CD4-positive, alpha-beta T cell treated with Interleukin-15 for 1 hour (primary cell): ENCODE results near the gene NLRP12.
"Not testable (repeated sequence)": the region's sequence is repeated elsewhere in the genome, so short reads cannot be mapped to it uniquely, and the experiment has no call there.

Experiments used
- DNase-seq: peaks from one replicate; pipeline ENCODE4 v3.0.0-alpha.2; 2020

Gene NLRP12

DNA sequence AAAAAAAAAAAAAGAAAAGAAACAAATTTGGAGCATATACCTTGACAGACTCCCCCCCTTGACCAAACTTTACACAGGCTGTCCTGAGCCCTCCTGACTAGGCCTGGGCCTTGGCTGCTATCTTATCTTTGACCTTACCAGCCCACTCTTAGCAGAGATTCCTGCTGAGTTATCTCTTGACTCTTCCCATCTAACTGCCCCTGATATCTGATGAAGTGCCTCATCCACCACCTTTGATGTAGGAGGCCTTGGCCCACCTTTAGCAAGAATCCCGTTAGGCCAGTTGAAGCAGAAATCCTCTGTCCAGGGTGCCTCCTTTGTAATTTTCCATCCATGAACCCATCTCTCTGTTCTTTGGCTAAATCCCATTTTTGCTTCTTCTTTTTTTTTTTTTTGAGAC lies 43.6 kb downstream of the NLRP12 start:
- DNase-seq, result no peak

GRCh38 chr19:53775524-53775923 lies 48.6 kb downstream of the NLRP12 start:
- no peak for DNase-seq

- DNase-seq, result not testable (repeated sequence)
Measured at GRCh38 chr19:53774491-53774890, 49.6 kb downstream of the NLRP12 start.

DNA sequence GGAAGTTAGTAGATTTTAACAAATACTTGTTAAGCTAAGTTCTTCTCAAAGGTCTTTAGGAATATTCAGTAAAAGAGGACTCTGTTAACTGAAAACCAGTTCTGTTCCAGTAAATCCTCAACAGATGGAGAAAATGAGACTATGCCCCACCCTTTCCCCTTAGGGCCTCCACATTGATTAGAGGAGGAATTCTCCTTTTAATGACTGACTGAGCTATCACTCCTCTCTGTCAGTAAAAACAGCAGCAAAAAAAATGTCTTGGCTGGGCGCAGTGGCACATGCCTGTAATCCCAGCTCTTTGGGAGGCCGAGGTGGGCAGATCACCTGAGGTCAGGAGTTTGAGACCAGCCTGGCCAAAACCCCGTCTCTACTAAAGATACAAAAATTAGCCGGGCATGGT lies 50.1 kb downstream of the NLRP12 start:
- no peak for DNase-seq

DNA sequence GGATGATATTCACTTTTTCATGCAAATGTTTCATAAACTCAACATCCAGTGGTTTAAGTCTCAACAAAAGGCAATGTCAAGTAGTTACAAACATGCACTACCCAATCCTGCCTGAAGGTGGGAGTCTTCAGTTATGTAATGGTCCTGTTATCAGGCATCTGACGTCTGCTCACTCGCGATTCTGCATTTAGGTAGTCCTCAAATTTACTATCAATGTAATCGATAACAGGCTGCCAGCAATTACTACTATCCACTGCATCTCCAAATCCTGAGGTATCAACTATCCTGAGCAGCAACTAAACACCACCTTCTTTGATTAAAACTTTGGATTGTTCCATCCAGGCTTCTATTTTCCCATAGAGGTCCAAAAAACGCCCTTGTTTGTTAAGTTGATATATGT lies 51.2 kb downstream of the NLRP12 start:
- no peak for DNase-seq

DNA sequence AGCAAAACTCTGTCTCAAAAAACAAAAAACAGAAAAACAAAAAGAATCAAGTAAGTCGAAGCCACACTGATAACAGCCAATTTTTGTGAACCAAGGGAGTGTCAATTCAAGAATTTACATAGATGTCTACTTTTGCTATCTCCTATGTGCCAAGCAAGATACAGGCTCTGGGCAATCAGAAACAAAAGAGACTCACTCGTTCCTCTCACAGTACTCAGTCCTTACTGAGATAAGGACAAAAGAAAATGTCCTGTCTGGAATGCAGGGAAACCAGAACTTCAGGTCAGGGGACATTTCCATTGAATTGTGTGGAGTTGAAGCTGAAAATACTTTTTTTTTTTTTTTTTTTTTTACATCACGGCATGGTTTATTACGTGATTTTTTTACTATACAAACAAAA lies 53.0 kb downstream of the NLRP12 start:
- DNase-seq, result no peak

GRCh38 chr19:53769696-53770309 lies 54.3 kb downstream of the NLRP12 start:
- not testable (repeated sequence) for DNase-seq

DNA sequence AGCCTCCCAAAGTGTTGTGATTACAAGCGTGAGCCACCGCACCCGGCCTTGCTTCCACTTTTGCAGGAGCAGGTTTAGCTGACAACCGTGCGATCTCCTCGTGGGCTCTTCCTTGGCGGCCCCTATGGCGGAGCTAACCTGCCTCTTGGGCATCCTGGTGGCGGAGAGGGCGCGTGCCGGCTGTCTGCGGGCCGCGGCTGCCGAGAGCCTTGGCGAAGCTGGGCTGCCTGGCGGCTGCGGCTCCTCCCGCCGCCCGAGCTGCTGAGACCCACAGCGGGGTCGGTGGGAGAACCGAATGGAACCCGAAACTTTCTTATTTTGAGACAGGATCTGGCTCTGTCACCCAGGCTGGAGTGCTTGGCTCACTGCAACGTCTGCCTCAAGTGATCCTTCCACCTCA lies 55.7 kb downstream of the NLRP12 start:
- no peak for DNase-seq

GRCh38 chr19:53758991-53759390 lies 65.1 kb downstream of the NLRP12 start:
- DNase-seq, result not testable (repeated sequence)
